A673 (cell line): ENCODE data around the gene C3orf70. TPM values are rescaled to one million over a fixed set of nuclear protein-coding genes. Genes with fewer than 3 reads are reported as not detected.

Experiments
- BruUV-seq: library from RNA; stranded (reverse); fragments of 400-500 nt; replicated peaks from 2 replicates; lab custom pipeline; 2021; lab: Mats Ljungman, UMichigan
- CTCF ChIA-PET: fragments of 300-600 bp; sonication (Branson Sonifier 250); formaldehyde crosslinking; loops from one replicate; lab custom pipeline; 2022; ENCODE audit warnings: antibody characterized with exemption; lab: Charles Lee
- POLR2A ChIA-PET: fragments of 300-600 bp; sonication (Branson Sonifier 250); formaldehyde crosslinking; loops from one replicate; lab custom pipeline; 2022; ENCODE audit warnings: antibody characterized with exemption; ENCODE audit not compliant: low non-redundant PET; lab: Charles Lee
- DNase-seq: peaks from one replicate; pipeline ENCODE4 v3.0.0-alpha.2; 2015; ENCODE audit warnings: low spot score
- H3K27ac ChIP-seq: fragments of 200-600 bp; sonication (generic); 2 replicates; pipeline ENCODE4 v1.5.1; 2016; ENCODE audit warnings: mixed run types, low read depth, mild to moderate bottlenecking, mixed read lengths, antibody characterized with exemption, low read length; ENCODE audit not compliant: poor library complexity, severe bottlenecking
- H3K27me3 ChIP-seq: fragments of 200-600 bp; sonication (generic); replicated peaks from 2 replicates; pipeline ENCODE4 v1.6.1; 2017; ENCODE audit warnings: mixed run types, low read depth, mild to moderate bottlenecking, mixed read lengths, antibody characterized with exemption, low read length; ENCODE audit not compliant: insufficient read depth, poor library complexity
- H3K36me3 ChIP-seq: fragments of 200-600 bp; sonication (generic); 2 replicates; pipeline ENCODE4 v1.6.1; 2016; ENCODE audit warnings: mixed run types, mild to moderate bottlenecking, mixed read lengths, antibody characterized with exemption, low read length; ENCODE audit not compliant: insufficient read depth, poor library complexity, severe bottlenecking
- H3K4me1 ChIP-seq: fragments of 200-600 bp; sonication (generic); 2 replicates; pipeline ENCODE4 v1.6.1; 2017; ENCODE audit warnings: mixed run types, mild to moderate bottlenecking, mixed read lengths, antibody characterized with exemption, low read length; ENCODE audit not compliant: insufficient read depth, poor library complexity, severe bottlenecking
- H3K4me3 ChIP-seq: fragments of 200-600 bp; sonication (generic); 2 replicates; pipeline ENCODE4 v1.5.1; 2016; ENCODE audit warnings: low read depth, mixed run types, mild to moderate bottlenecking, mixed read lengths, low read length; ENCODE audit not compliant: poor library complexity, severe bottlenecking
- H3K9me3 ChIP-seq: fragments of 200-600 bp; sonication (generic); 2 replicates; pipeline ENCODE4 v1.6.1; 2016; ENCODE audit warnings: mixed run types, low read depth, mild to moderate bottlenecking, mixed read lengths, antibody characterized with exemption, low read length; ENCODE audit not compliant: poor library complexity, severe bottlenecking
- EZH2 ChIP-seq: fragments of 200-600 bp; sonication (generic); IDR thresholded peaks from 2 replicates; pipeline ENCODE4 v1.6.1; 2017; ENCODE audit warnings: borderline replicate concordance, low read depth, mild to moderate bottlenecking, mixed read lengths, antibody characterized with exemption, low read length; ENCODE audit not compliant: poor library complexity, severe bottlenecking
- intact Hi-C: fragments of 100-400 bp; cut with micrococcal nuclease; formaldehyde crosslinking; loops from one replicate; pipeline ENCODE4 v1.10.0; 2022; ENCODE audit not compliant: unreplicated experiment
- total RNA-seq: library from RNA; stranded (reverse); gene quantifications from 2 replicates; pipeline ENCODE4 v1.2.3, GENCODE V29; 2021
- TF ChIP-seq, protein P1 (sequence below): fragments of 300-800, 200-600 bp; sonication (generic); conservative IDR thresholded peaks from 2 replicates; pipeline ENCODE4 v1.5.1; 2017; ENCODE audit warnings: low read depth, mild to moderate bottlenecking, antibody characterized with exemption, low read length, moderate library complexity, mixed read lengths

The C3orf70 gene
- total RNA-seq, 1 experiment from 2014 or later = 0.26 TPM

DNA sequence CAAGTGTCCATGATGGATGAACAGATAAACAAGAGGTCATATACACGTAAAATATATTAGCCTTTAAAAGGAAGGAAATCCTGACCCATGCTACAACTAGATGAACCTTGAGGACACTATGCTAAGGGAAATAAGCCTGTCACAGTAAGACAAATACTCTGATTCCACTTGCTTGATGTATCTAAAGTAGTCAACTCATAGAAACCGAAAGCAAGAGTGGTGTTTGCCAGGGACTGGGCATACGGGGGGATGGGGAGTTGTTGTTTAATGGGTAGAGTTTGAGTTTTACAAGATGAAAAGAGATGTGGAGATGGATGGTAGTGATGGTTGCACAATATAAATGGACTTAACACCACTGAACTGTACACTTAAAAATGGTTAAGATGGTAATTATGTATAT, 65.4 kb downstream of the C3orf70 start:
- Histone ChIP-seq H3K9me3 (no peaks in the 10 kb centered on the region), H3K4me3 (no peak overlapping the region), H3K27me3 (no peaks in the 10 kb centered on the region), H3K4me1 (no peaks in the 10 kb centered on the region), H3K27ac (no peak overlapping the region), H3K36me3 (no peaks in the 10 kb centered on the region)
- BruUV-seq = no TSS peak
- TF ChIP-seq, protein P1, sequence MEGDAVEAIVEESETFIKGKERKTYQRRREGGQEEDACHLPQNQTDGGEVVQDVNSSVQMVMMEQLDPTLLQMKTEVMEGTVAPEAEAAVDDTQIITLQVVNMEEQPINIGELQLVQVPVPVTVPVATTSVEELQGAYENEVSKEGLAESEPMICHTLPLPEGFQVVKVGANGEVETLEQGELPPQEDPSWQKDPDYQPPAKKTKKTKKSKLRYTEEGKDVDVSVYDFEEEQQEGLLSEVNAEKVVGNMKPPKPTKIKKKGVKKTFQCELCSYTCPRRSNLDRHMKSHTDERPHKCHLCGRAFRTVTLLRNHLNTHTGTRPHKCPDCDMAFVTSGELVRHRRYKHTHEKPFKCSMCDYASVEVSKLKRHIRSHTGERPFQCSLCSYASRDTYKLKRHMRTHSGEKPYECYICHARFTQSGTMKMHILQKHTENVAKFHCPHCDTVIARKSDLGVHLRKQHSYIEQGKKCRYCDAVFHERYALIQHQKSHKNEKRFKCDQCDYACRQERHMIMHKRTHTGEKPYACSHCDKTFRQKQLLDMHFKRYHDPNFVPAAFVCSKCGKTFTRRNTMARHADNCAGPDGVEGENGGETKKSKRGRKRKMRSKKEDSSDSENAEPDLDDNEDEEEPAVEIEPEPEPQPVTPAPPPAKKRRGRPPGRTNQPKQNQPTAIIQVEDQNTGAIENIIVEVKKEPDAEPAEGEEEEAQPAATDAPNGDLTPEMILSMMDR = no peak
- no peak for TF ChIP-seq EZH2
- intact Hi-C loops = no loop called here
- no peak for DNase-seq
- CTCF ChIA-PET = no interaction called here
- POLR2A ChIA-PET = no interaction called here

DNA sequence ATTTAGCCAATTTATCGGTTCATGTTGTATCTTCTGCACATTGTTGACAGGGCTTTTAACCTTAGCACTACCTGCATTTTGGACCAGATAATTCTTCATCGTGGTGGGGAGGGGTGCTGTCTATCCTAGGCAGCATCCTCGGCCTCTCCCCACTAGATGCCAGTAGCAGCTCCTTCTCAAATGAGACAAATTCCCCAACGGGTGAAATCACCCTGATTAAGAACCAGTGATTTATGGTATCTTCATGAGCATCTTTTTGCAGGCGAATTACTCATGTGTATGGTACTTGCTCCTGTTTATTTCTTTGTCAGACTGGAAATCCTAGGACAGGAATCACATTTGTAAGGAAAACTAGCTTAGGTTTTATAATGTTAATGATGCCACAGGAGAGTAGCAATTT, 68.0 kb downstream of the C3orf70 start:
- Histone ChIP-seq H3K36me3 (no peaks in the 10 kb centered on the region), H3K4me3 (no peak overlapping the region), H3K27me3 (no peaks in the 10 kb centered on the region), H3K27ac (no peak overlapping the region), H3K4me1 (no peaks in the 10 kb centered on the region), H3K9me3 (no peaks in the 10 kb centered on the region)
- BruUV-seq = no TSS peak
- no peak for DNase-seq
- ChIA-PET POLR2A (interaction anchor here (0.6 kb wide), 1 partner anchor 245 kb away, joined by 3 read pairs; no protein-coding TSS in a partner anchor), CTCF (no interaction called here)
- no peak for TF ChIP-seq EZH2
- TF ChIP-seq, protein P1 = no peak
- intact Hi-C loops = no loop called here

DNA sequence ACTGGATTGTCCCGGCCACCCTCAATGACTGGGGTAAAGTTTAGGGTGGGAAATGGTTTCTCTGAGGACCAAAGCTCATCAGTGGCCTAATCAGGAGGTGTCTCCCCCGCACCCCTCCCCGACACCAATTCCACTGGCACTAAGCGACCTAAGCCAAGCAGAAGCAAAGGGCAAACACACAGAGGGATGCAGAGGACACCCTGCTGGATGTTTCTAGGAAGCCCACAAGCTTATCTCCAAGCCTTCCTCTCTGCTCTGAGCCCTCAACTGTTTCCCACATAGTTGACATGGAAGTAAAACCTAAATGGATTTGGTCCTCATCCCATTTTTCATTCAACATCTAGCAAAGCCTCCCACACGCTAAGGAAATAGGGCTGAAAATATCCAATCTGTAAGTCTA, 68.5 kb downstream of the C3orf70 start:
- no peaks in the 10 kb centered on the region for H3K4me1 ChIP-seq
- H3K27ac ChIP-seq = no peak overlapping the region
- no peaks in the 10 kb centered on the region for H3K36me3 ChIP-seq
- H3K4me3 ChIP-seq = no peak overlapping the region
- intact Hi-C loops = no loop called here
- TF ChIP-seq, protein P1 = no peak
- no peak for TF ChIP-seq EZH2
- no peak for DNase-seq
- no peaks in the 10 kb centered on the region for H3K27me3 ChIP-seq
- POLR2A ChIA-PET = interaction anchor here (0.6 kb wide), 1 partner anchor 245 kb away, joined by 3 read pairs; no protein-coding TSS in a partner anchor
- no peaks in the 10 kb centered on the region for H3K9me3 ChIP-seq
- no TSS peak for BruUV-seq
- CTCF ChIA-PET = no interaction called here
